GM23338 (cell line): ENCODE data around the gene NXF1. TPM values are rescaled to one million over a fixed set of nuclear protein-coding genes. Genes with fewer than 3 reads are reported as not detected.

Experiments used
- ATAC-seq: fragments of 200-7000 bp; cut with Tn5 transposase; 3 replicates; pipeline ENCODE4 v1.9.1; 2020
- DNase-seq: peaks from one replicate; pipeline ENCODE4 v3.0.0-alpha.2; 2015; ENCODE audit warnings: low spot score
- H2AFZ ChIP-seq: fragments of 200-600 bp; sonication (generic); 2 replicates; pipeline ENCODE4 v1.8.0; 2016; ENCODE audit warnings: antibody characterized with exemption, mild to moderate bottlenecking, moderate library complexity
- H3F3A ChIP-seq: fragments of 200-600 bp; sonication (generic); replicated peaks from 2 replicates; pipeline ENCODE4 v1.8.0; 2017; ENCODE audit warnings: antibody characterized with exemption, mixed run types, low read depth
- H3K27ac ChIP-seq: fragments of 200-600 bp; sonication (generic); 2 replicates; pipeline ENCODE4 v1.6.1; 2016; ENCODE audit warnings: low read depth
- H3K27me3 ChIP-seq: fragments of 200-600 bp; sonication (generic); 2 replicates; pipeline ENCODE4 v1.8.0; 2016; ENCODE audit warnings: mild to moderate bottlenecking, mixed run types, moderate library complexity; ENCODE audit not compliant: insufficient read depth
- H3K36me3 ChIP-seq: fragments of 200-600 bp; sonication (generic); 2 replicates; pipeline ENCODE4 v1.8.0; 2016; ENCODE audit warnings: mild to moderate bottlenecking; ENCODE audit not compliant: insufficient read depth
- H3K4me1 ChIP-seq: fragments of 200-600 bp; sonication (generic); 2 replicates; pipeline ENCODE4 v1.8.0; 2016; ENCODE audit warnings: mild to moderate bottlenecking, moderate library complexity; ENCODE audit not compliant: insufficient read depth
- H3K4me2 ChIP-seq: fragments of 200-600 bp; sonication (generic); 2 replicates; pipeline ENCODE4 v1.7.1; 2017; ENCODE audit warnings: mixed run types
- H3K4me3 ChIP-seq: fragments of 200-600 bp; sonication (generic); 2 replicates; pipeline ENCODE4 v1.6.1; 2016; ENCODE audit warnings: mixed run types
- H3K79me2 ChIP-seq: fragments of 200-600 bp; sonication (generic); replicated peaks from 2 replicates; pipeline ENCODE4 v1.8.0; 2017; ENCODE audit warnings: mild to moderate bottlenecking; ENCODE audit not compliant: insufficient read depth
- H3K9me2 ChIP-seq: fragments of 200-600 bp; sonication (generic); 2 replicates; pipeline ENCODE4 v1.8.0; 2017; ENCODE audit not compliant: insufficient read depth
- H4K20me1 ChIP-seq: fragments of 200-600 bp; sonication (generic); replicated peaks from 2 replicates; pipeline ENCODE4 v1.8.0; 2017; ENCODE audit warnings: mild to moderate bottlenecking; ENCODE audit not compliant: insufficient read depth
- H3K27ac Mint-ChIP-seq: 2 replicates; pipeline ENCODE4 v1.8.0; 2020; ENCODE audit warnings: inconsistent platforms, mild to moderate bottlenecking, moderate library complexity, mixed read lengths
- H3K27me3 Mint-ChIP-seq: 3 replicates; pipeline ENCODE4 v1.8.0; 2022; ENCODE audit warnings: low read depth, mild to moderate bottlenecking, moderate library complexity, mixed read lengths, inconsistent platforms; ENCODE audit not compliant: insufficient read depth, poor library complexity
- H3K36me3 Mint-ChIP-seq: 3 replicates; pipeline ENCODE4 v1.8.0; 2021; ENCODE audit warnings: low read depth, mild to moderate bottlenecking, inconsistent platforms, moderate library complexity, mixed read lengths
- H3K4me1 Mint-ChIP-seq: 3 replicates; pipeline ENCODE4 v1.8.0; 2020; ENCODE audit warnings: mild to moderate bottlenecking, inconsistent platforms, mixed read lengths
- H3K4me3 Mint-ChIP-seq: 3 replicates; pipeline ENCODE4 v1.8.0; 2021; ENCODE audit warnings: moderate library complexity, mild to moderate bottlenecking, inconsistent platforms, mixed read lengths
- H3K9me3 Mint-ChIP-seq: 3 replicates; pipeline ENCODE4 v1.8.0; 2020; ENCODE audit warnings: moderate library complexity, mild to moderate bottlenecking, inconsistent platforms, mixed read lengths
- CREB1 ChIP-seq: fragments of 250-450 bp; sonication (Bioruptor Pico); IDR thresholded peaks from 2 replicates; pipeline ENCODE4 v1.5.0; 2020; ENCODE audit warnings: low read depth, mild to moderate bottlenecking, moderate library complexity
- EZH2 ChIP-seq: fragments of 200-600 bp; sonication (generic); IDR thresholded peaks from one replicate; pipeline ENCODE4 v1.8.0; 2017; ENCODE audit warnings: antibody characterized with exemption, mild to moderate bottlenecking, low read depth; ENCODE audit not compliant: unreplicated experiment
- EZH2phosphoT487 ChIP-seq: fragments of 200-600 bp; sonication (generic); IDR thresholded peaks from one replicate; pipeline ENCODE4 v1.8.1; 2018; ENCODE audit warnings: antibody characterized with exemption; ENCODE audit not compliant: unreplicated experiment
- JUNB ChIP-seq: IDR thresholded peaks from one replicate; pipeline ENCODE4 v1.6.1; 2016; ENCODE audit warnings: antibody characterized with exemption; ENCODE audit not compliant: unreplicated experiment
- NANOG ChIP-seq: IDR thresholded peaks from 2 replicates; pipeline ENCODE4 v1.6.1; 2016; ENCODE audit warnings: antibody characterized with exemption, borderline replicate concordance
- POLR2AphosphoS5 ChIP-seq: IDR thresholded peaks from 2 replicates; pipeline ENCODE4 v1.6.1; 2016; ENCODE audit warnings: antibody characterized with exemption, low read depth
- STAT1 ChIP-seq: IDR thresholded peaks from one replicate; pipeline ENCODE4 v1.6.1; 2016; ENCODE audit warnings: antibody characterized with exemption; ENCODE audit not compliant: unreplicated experiment
- ZNF114 ChIP-seq: fragments of 250-450 bp; sonication (Bioruptor Pico); IDR thresholded peaks from 2 replicates; pipeline ENCODE4 v1.5.0; 2020; ENCODE audit warnings: mild to moderate bottlenecking, moderate library complexity
- ZNF331 ChIP-seq: fragments of 250-450 bp; sonication (Bioruptor Pico); IDR thresholded peaks from 2 replicates; pipeline ENCODE4 v1.5.0; 2020; ENCODE audit warnings: low read depth, mild to moderate bottlenecking, moderate library complexity
- polyA plus RNA-seq: library from polyadenylated mRNA; unstranded; fragments of >200 nt; fragmentation: Nextera tagmentation; extraction: Ambion mirVana; gene quantifications from 2 replicates; pipeline ENCODE4 v1.2.1, GENCODE V29; 2016
- total RNA-seq: library from RNA; depleted of rRNA; stranded (reverse); fragments of >200 nt; shearing (Covaris generic); gene quantifications from 2 replicates; pipeline ENCODE4 v1.2.3, GENCODE V29; 2014
- TF ChIP-seq, protein P1 (sequence below): fragments of 250-450 bp; sonication (Bioruptor Pico); IDR thresholded peaks from 2 replicates; pipeline ENCODE4 v1.5.0; 2020; ENCODE audit warnings: mild to moderate bottlenecking, moderate library complexity
- TF ChIP-seq, protein P2 (sequence below): IDR thresholded peaks from one replicate; pipeline ENCODE4 v1.6.1; 2018; ENCODE audit warnings: antibody characterized with exemption; ENCODE audit not compliant: unreplicated experiment
- TF ChIP-seq, protein P3 (sequence below), 2 experiments: fragments of 200-600 bp in 1 of 2; sonication (generic) in 1 of 2; conservative IDR thresholded peaks; 2 replicates each; pipeline versions ENCODE4 v1.5.1 to v1.6.1; 2016 to 2017; ENCODE audit warnings: antibody characterized with exemption in 2 of 2, low read depth in 2 of 2, mild to moderate bottlenecking in 2 of 2, moderate library complexity in 1 of 2
- TF ChIP-seq, protein P4 (sequence below): IDR thresholded peaks from 2 replicates; pipeline ENCODE4 v1.6.1; 2016; ENCODE audit warnings: antibody characterized with exemption

Gene NXF1
- total and polyA plus RNA-seq, 2 experiments from 2014 or later, result 31.7 to 31.8 TPM

GRCh38 chr11:62841361-62842170, 36.3 kb upstream of the NXF1 start:
- ATAC-seq (peak; percentile 70), DNase-seq (peak; percentile 98)
- H3K36me3 ChIP-seq, result peaks cover 1% of the 10 kb centered on the region
- Mint-ChIP-seq H3K27me3 (peaks cover 19% of the 10 kb centered on the region), H3K27ac (no peak overlapping the region), H3K36me3 (peaks cover 20% of the 10 kb centered on the region), H3K4me3 (no peak overlapping the region), H3K4me1 (peaks cover 18% of the 10 kb centered on the region), H3K9me3 (peaks cover 6% of the 10 kb centered on the region)
- no peaks in the 10 kb centered on the region for H3K9me2 ChIP-seq
- peaks cover 27% of the 10 kb centered on the region for H3K79me2 ChIP-seq
- H3K27me3 ChIP-seq, result no peaks in the 10 kb centered on the region
- no peak overlapping the region for H2AFZ ChIP-seq
- H3F3A ChIP-seq, result peaks cover 24% of the 10 kb centered on the region; the same call in 1 of the 2 replicates
- peak overlapping the region; percentile 98 for H3K27ac ChIP-seq
- H3K4me1 ChIP-seq, result peaks cover 10% of the 10 kb centered on the region
- H4K20me1 ChIP-seq, result 0 out of 2 replicates have a peak, but pooled peaks cover 4% of the 10 kb centered on the region
- peak overlapping the region; percentile 82 for H3K4me2 ChIP-seq
- TF ChIP-seq, protein P1, sequence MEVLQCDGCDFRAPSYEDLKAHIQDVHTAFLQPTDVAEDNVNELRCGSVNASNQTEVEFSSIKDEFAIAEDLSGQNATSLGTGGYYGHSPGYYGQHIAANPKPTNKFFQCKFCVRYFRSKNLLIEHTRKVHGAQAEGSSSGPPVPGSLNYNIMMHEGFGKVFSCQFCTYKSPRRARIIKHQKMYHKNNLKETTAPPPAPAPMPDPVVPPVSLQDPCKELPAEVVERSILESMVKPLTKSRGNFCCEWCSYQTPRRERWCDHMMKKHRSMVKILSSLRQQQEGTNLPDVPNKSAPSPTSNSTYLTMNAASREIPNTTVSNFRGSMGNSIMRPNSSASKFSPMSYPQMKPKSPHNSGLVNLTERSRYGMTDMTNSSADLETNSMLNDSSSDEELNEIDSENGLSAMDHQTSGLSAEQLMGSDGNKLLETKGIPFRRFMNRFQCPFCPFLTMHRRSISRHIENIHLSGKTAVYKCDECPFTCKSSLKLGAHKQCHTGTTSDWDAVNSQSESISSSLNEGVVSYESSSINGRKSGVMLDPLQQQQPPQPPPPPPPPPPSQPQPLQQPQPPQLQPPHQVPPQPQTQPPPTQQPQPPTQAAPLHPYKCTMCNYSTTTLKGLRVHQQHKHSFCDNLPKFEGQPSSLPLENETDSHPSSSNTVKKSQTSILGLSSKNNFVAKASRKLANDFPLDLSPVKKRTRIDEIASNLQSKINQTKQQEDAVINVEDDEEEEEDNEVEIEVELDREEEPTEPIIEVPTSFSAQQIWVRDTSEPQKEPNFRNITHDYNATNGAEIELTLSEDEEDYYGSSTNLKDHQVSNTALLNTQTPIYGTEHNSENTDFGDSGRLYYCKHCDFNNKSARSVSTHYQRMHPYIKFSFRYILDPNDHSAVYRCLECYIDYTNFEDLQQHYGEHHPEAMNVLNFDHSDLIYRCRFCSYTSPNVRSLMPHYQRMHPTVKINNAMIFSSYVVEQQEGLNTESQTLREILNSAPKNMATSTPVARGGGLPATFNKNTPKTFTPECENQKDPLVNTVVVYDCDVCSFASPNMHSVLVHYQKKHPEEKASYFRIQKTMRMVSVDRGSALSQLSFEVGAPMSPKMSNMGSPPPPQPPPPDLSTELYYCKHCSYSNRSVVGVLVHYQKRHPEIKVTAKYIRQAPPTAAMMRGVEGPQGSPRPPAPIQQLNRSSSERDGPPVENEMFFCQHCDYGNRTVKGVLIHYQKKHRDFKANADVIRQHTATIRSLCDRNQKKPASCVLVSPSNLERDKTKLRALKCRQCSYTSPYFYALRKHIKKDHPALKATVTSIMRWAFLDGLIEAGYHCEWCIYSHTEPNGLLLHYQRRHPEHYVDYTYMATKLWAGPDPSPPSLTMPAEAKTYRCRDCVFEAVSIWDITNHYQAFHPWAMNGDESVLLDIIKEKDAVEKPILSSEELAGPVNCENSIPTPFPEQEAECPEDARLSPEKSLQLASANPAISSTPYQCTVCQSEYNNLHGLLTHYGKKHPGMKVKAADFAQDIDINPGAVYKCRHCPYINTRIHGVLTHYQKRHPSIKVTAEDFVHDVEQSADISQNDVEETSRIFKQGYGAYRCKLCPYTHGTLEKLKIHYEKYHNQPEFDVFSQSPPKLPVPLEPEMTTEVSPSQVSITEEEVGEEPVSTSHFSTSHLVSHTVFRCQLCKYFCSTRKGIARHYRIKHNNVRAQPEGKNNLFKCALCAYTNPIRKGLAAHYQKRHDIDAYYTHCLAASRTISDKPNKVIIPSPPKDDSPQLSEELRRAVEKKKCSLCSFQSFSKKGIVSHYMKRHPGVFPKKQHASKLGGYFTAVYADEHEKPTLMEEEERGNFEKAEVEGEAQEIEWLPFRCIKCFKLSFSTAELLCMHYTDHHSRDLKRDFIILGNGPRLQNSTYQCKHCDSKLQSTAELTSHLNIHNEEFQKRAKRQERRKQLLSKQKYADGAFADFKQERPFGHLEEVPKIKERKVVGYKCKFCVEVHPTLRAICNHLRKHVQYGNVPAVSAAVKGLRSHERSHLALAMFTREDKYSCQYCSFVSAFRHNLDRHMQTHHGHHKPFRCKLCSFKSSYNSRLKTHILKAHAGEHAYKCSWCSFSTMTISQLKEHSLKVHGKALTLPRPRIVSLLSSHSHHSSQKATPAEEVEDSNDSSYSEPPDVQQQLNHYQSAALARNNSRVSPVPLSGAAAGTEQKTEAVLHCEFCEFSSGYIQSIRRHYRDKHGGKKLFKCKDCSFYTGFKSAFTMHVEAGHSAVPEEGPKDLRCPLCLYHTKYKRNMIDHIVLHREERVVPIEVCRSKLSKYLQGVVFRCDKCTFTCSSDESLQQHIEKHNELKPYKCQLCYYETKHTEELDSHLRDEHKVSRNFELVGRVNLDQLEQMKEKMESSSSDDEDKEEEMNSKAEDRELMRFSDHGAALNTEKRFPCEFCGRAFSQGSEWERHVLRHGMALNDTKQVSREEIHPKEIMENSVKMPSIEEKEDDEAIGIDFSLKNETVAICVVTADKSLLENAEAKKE (CRISPR knock-in tag), result peak; percentile 98
- TF ChIP-seq CREB1 (CRISPR knock-in tag) (peak; percentile 86), JUNB (peak; percentile 59), STAT1 (no peak), POLR2AphosphoS5 (peak; percentile 100), EZH2phosphoT487 (no peak), ZNF331 (CRISPR knock-in tag) (peak; percentile 49), ZNF114 (CRISPR knock-in tag) (peak; percentile 65), NANOG (0 out of 2 replicates have a peak, but pooled peaks have one; percentile 9), EZH2 (no peak)
- TF ChIP-seq, protein P2, sequence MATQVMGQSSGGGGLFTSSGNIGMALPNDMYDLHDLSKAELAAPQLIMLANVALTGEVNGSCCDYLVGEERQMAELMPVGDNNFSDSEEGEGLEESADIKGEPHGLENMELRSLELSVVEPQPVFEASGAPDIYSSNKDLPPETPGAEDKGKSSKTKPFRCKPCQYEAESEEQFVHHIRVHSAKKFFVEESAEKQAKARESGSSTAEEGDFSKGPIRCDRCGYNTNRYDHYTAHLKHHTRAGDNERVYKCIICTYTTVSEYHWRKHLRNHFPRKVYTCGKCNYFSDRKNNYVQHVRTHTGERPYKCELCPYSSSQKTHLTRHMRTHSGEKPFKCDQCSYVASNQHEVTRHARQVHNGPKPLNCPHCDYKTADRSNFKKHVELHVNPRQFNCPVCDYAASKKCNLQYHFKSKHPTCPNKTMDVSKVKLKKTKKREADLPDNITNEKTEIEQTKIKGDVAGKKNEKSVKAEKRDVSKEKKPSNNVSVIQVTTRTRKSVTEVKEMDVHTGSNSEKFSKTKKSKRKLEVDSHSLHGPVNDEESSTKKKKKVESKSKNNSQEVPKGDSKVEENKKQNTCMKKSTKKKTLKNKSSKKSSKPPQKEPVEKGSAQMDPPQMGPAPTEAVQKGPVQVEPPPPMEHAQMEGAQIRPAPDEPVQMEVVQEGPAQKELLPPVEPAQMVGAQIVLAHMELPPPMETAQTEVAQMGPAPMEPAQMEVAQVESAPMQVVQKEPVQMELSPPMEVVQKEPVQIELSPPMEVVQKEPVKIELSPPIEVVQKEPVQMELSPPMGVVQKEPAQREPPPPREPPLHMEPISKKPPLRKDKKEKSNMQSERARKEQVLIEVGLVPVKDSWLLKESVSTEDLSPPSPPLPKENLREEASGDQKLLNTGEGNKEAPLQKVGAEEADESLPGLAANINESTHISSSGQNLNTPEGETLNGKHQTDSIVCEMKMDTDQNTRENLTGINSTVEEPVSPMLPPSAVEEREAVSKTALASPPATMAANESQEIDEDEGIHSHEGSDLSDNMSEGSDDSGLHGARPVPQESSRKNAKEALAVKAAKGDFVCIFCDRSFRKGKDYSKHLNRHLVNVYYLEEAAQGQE, result no peak
- TF ChIP-seq, protein P3, sequence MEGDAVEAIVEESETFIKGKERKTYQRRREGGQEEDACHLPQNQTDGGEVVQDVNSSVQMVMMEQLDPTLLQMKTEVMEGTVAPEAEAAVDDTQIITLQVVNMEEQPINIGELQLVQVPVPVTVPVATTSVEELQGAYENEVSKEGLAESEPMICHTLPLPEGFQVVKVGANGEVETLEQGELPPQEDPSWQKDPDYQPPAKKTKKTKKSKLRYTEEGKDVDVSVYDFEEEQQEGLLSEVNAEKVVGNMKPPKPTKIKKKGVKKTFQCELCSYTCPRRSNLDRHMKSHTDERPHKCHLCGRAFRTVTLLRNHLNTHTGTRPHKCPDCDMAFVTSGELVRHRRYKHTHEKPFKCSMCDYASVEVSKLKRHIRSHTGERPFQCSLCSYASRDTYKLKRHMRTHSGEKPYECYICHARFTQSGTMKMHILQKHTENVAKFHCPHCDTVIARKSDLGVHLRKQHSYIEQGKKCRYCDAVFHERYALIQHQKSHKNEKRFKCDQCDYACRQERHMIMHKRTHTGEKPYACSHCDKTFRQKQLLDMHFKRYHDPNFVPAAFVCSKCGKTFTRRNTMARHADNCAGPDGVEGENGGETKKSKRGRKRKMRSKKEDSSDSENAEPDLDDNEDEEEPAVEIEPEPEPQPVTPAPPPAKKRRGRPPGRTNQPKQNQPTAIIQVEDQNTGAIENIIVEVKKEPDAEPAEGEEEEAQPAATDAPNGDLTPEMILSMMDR (conservative IDR thresholded peaks at IDR 0.05; ENCODE audit: low read depth in 2 of 2), result 0 out of 4 replicates have a peak, but pooled peaks of 1 of the 2 experiments have one; percentile 6
- TF ChIP-seq, protein P4, sequence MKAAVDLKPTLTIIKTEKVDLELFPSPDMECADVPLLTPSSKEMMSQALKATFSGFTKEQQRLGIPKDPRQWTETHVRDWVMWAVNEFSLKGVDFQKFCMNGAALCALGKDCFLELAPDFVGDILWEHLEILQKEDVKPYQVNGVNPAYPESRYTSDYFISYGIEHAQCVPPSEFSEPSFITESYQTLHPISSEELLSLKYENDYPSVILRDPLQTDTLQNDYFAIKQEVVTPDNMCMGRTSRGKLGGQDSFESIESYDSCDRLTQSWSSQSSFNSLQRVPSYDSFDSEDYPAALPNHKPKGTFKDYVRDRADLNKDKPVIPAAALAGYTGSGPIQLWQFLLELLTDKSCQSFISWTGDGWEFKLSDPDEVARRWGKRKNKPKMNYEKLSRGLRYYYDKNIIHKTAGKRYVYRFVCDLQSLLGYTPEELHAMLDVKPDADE, result peak; percentile 98
- peak overlapping the region; percentile 64 for H3K4me3 ChIP-seq
